HCT116 (cell line): ENCODE results near the gene WWOX. TPM values are rescaled to one million over a fixed set of nuclear protein-coding genes. Genes with fewer than 3 reads are reported as not detected.

ENCODE experiments used
- ATAC-seq: fragments of 200-7000 bp; cut with Tn5 transposase; 2 replicates; pipeline ENCODE4 v1.9.1; 2020; ENCODE audit warnings: mild to moderate bottlenecking, moderate library complexity
- BruUV-seq: library from RNA; stranded (reverse); fragments of 400-500 nt; replicated peaks from 2 replicates; lab custom pipeline; 2021; lab: Mats Ljungman, UMichigan
- CTCF ChIA-PET: fragments of 300-600 bp; sonication (Branson Sonifier 250); formaldehyde crosslinking; loops from one replicate; lab custom pipeline; 2021; ENCODE audit warnings: antibody characterized with exemption; lab: Charles Lee
- POLR2A ChIA-PET: fragments of 300-600, 350-600 bp; sonication (Branson Sonifier 250); formaldehyde crosslinking; loops from one replicate; lab custom pipeline; 2021; ENCODE audit warnings: antibody characterized with exemption; lab: Charles Lee
- RAD21 ChIA-PET, 2 experiments: fragments of 300-600 bp; sonication (Branson Sonifier 250); formaldehyde crosslinking; loops; one replicate each; lab custom pipeline; 2023; ENCODE audit warnings: low total read pairs in 2 of 2; ENCODE audit not compliant: uncharacterized antibody in 2 of 2, unreplicated experiment in 2 of 2, low non-redundant PET in 1 of 2; lab: Charles Lee
- DNase-seq: peaks from one replicate; pipeline ENCODE4 v3.0.0-alpha.2; 2010; ENCODE audit warnings: low read depth, low spot score
- H2AFZ ChIP-seq: fragments of 200-600 bp; shearing (Covaris generic), sonication (generic); 2 replicates; pipeline ENCODE4 v1.6.1; 2017; ENCODE audit warnings: low read depth, mixed run types, mixed read lengths, antibody characterized with exemption, low read length; ENCODE audit not compliant: poor library complexity, severe bottlenecking
- H3K27ac ChIP-seq: 2 replicates; pipeline ENCODE4 v1.5.1; 2012; ENCODE audit warnings: low read depth, low read length
- H3K27me3 ChIP-seq: fragments of 200-600 bp; sonication (generic); 2 replicates; pipeline ENCODE4 v1.6.1; 2016; ENCODE audit warnings: mixed run types, low read length, mixed read lengths; ENCODE audit not compliant: insufficient read depth
- H3K36me3 ChIP-seq, 2 experiments: fragments of 200-500 bp in 1 of 2; fragments of 200-600 bp in 1 of 2; sonication (Bioruptor generic) in 1 of 2; sonication (generic) in 1 of 2; 2 replicates each; pipeline versions ENCODE4 v1.5.1 to v1.6.1; 2014 to 2016; ENCODE audit warnings: low read length in 2 of 2, inconsistent platforms in 1 of 2, mixed read lengths in 1 of 2, mixed run types in 1 of 2; ENCODE audit not compliant: insufficient read depth in 2 of 2, control insufficient read depth in 1 of 2
- H3K4me1 ChIP-seq, 2 experiments: fragments of 200-600 bp in 1 of 2; sonication (generic) in 1 of 2; 2 replicates each; pipeline versions ENCODE4 v1.5.1 to v1.6.1; 2012 to 2017; ENCODE audit warnings: low read length in 2 of 2, inconsistent platforms in 1 of 2, mild to moderate bottlenecking in 1 of 2, mixed read lengths in 1 of 2, mixed run types in 1 of 2, moderate library complexity in 1 of 2; ENCODE audit not compliant: insufficient read depth in 2 of 2, control insufficient read depth in 1 of 2
- H3K4me2 ChIP-seq: fragments of 200-600 bp; sonication (generic); 2 replicates; pipeline ENCODE4 v1.6.1; 2017; ENCODE audit warnings: mixed run types, low read length, mixed read lengths
- H3K4me3 ChIP-seq, 2 experiments: fragments of 200-600 bp in 1 of 2; sonication (generic) in 1 of 2; replicated peaks in 1 of 2; 2 replicates each; pipeline ENCODE4 v1.5.1; 2011 to 2016; ENCODE audit warnings: low read length in 2 of 2, control low read depth in 1 of 2, low read depth in 1 of 2, mild to moderate bottlenecking in 1 of 2, mixed read lengths in 1 of 2, mixed run types in 1 of 2
- H3K79me2 ChIP-seq: fragments of 200-600 bp; sonication (generic); 2 replicates; pipeline ENCODE4 v1.6.1; 2017; ENCODE audit warnings: mild to moderate bottlenecking, mixed run types, low read length, moderate library complexity, mixed read lengths; ENCODE audit not compliant: insufficient read depth
- H3K9ac ChIP-seq: fragments of 200-600 bp; sonication (generic); 2 replicates; pipeline ENCODE4 v1.6.1; 2016; ENCODE audit warnings: low read length, mixed read lengths
- H3K9me2 ChIP-seq: fragments of 200-600 bp; sonication (generic), shearing (Covaris generic); 2 replicates; pipeline ENCODE4 v1.6.1; 2017; ENCODE audit warnings: mixed run types, mild to moderate bottlenecking, moderate library complexity; ENCODE audit not compliant: insufficient read depth
- H3K9me3 ChIP-seq, 2 experiments: fragments of 200-500 bp in 1 of 2; fragments of 200-600 bp in 1 of 2; sonication (Bioruptor generic) in 1 of 2; sonication (generic) in 1 of 2; 2 replicates each; pipeline ENCODE4 v1.6.1; 2014 to 2017; ENCODE audit warnings: low read length in 2 of 2, mixed read lengths in 2 of 2, inconsistent platforms in 1 of 2, low read depth in 1 of 2, mild to moderate bottlenecking in 1 of 2, mixed run types in 1 of 2, moderate library complexity in 1 of 2; ENCODE audit not compliant: control insufficient read depth in 1 of 2, insufficient read depth in 1 of 2
- H4K20me1 ChIP-seq: fragments of 200-600 bp; sonication (generic), shearing (Covaris generic); 2 replicates; pipeline ENCODE4 v1.6.1; 2017; ENCODE audit warnings: mixed run types, mild to moderate bottlenecking, moderate library complexity; ENCODE audit not compliant: insufficient read depth
- CBX3 ChIP-seq: IDR thresholded peaks from 2 replicates; pipeline ENCODE4 v1.6.1; 2012; ENCODE audit warnings: low read depth
- CEBPB ChIP-seq: IDR thresholded peaks from 2 replicates; pipeline ENCODE4 v1.6.1; 2012; ENCODE audit warnings: low read depth
- EGR1 ChIP-seq: IDR thresholded peaks from 2 replicates; pipeline ENCODE4 v1.6.1; 2012; ENCODE audit warnings: low read depth
- ELF1 ChIP-seq: IDR thresholded peaks from 2 replicates; pipeline ENCODE4 v1.6.1; 2012; ENCODE audit warnings: low read depth, borderline replicate concordance
- EZH2 ChIP-seq: fragments of 200-600 bp; sonication (generic); IDR thresholded peaks from 2 replicates; pipeline ENCODE4 v1.6.1; 2017; ENCODE audit warnings: antibody characterized with exemption, mixed run types
- EZH2phosphoT487 ChIP-seq: fragments of 200-600 bp; IDR thresholded peaks from 2 replicates; pipeline ENCODE4 v1.6.1; 2018; ENCODE audit warnings: antibody characterized with exemption, borderline replicate concordance
- JUND ChIP-seq: IDR thresholded peaks from 2 replicates; pipeline ENCODE4 v1.6.1; 2012
- POLR2A ChIP-seq: IDR thresholded peaks from 2 replicates; pipeline ENCODE4 v1.7.0; 2011; ENCODE audit warnings: borderline replicate concordance; ENCODE audit not compliant: insufficient read depth, insufficient read length; ENCODE audit errors: extremely low read depth
- POLR2AphosphoS5 ChIP-seq: IDR thresholded peaks from 2 replicates; pipeline ENCODE4 v1.6.1; 2011; ENCODE audit warnings: mild to moderate bottlenecking, low read depth, low read length, moderate library complexity
- RAD21 ChIP-seq: IDR thresholded peaks from 2 replicates; pipeline ENCODE4 v1.6.1; 2012; ENCODE audit warnings: low read depth, mild to moderate bottlenecking
- SIN3A ChIP-seq: IDR thresholded peaks from 2 replicates; pipeline ENCODE4 v1.6.1; 2012; ENCODE audit warnings: low read depth
- SP1 ChIP-seq: IDR thresholded peaks from 2 replicates; pipeline ENCODE4 v1.6.1; 2012; ENCODE audit warnings: low read depth
- SRF ChIP-seq: IDR thresholded peaks from 2 replicates; pipeline ENCODE4 v1.6.1; 2012; ENCODE audit warnings: low read depth
- TCF7L2 ChIP-seq: IDR thresholded peaks from 2 replicates; pipeline ENCODE4 v1.7.0; 2011; ENCODE audit warnings: borderline replicate concordance, inconsistent platforms; ENCODE audit not compliant: insufficient read depth, insufficient read length; ENCODE audit errors: extremely low read depth
- YY1 ChIP-seq: IDR thresholded peaks from 2 replicates; pipeline ENCODE4 v1.6.1; 2011; ENCODE audit warnings: low read length, low read depth, moderate library complexity, mild to moderate bottlenecking; ENCODE audit not compliant: insufficient replicate concordance; ENCODE audit errors: extremely low read depth
- ZFX ChIP-seq: fragments of 450-650 bp; IDR thresholded peaks from 2 replicates; pipeline ENCODE4 v1.6.1; 2017
- ZNF274 ChIP-seq: fragments of 200-500 bp; sonication (Bioruptor generic); IDR thresholded peaks from 2 replicates; pipeline ENCODE4 v1.6.1; 2014; ENCODE audit warnings: mild to moderate bottlenecking, low read depth, low read length, inconsistent platforms
- intact Hi-C: fragments of 100-400 bp; cut with micrococcal nuclease; formaldehyde crosslinking; loops from 2 replicates; pipeline ENCODE4 v1.10.0; 2022
- total RNA-seq: library from RNA; stranded (reverse); gene quantifications from one replicate; pipeline ENCODE4 v1.2.1, GENCODE V29; 2021; ENCODE audit not compliant: unreplicated experiment
- TF ChIP-seq, protein P1 (sequence below): IDR thresholded peaks from 2 replicates; pipeline ENCODE4 v1.6.1; 2012
- TF ChIP-seq, protein P2 (sequence below): IDR thresholded peaks from 2 replicates; pipeline ENCODE4 v1.6.1; 2011; ENCODE audit warnings: mild to moderate bottlenecking, low read length, moderate library complexity; ENCODE audit not compliant: insufficient replicate concordance; ENCODE audit errors: extremely low read depth
- TF ChIP-seq, protein P3 (sequence below): IDR thresholded peaks from 2 replicates; pipeline ENCODE4 v1.6.1; 2012

Gene WWOX
- total RNA-seq, 1 experiment from 2014 or later = 13.7 TPM

DNA sequence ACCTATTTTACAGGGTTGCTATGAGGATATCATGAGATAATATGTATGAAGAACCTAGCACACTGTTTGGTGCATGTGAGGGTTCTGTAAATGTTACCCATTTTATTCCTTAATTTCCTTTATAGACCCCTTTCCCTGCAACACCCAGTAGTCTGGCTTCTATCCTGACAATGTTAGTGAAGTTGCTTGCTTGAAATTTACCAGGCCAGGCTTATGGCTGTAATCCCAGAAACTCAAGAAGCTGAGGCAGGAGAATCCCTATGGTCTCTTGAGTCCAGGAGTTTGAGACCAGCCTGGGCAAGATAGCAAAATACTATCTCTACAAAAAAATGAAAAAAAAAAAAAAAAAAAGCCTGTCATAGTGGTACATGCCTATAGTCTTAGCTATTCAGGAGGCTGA lies 779.1 kb downstream of the WWOX start:
- Histone ChIP-seq H3K4me3 (no peak overlapping the region), H2AFZ (no peak overlapping the region), H3K9ac (no peak overlapping the region), H3K79me2 (no peaks in the 10 kb centered on the region), H3K4me2 (no peak overlapping the region), H3K27me3 (no peaks in the 10 kb centered on the region), H4K20me1 (no peaks in the 10 kb centered on the region), H3K4me1 (no peaks in the 10 kb centered on the region), H3K9me3 (peaks cover 8 to 11% of the 10 kb centered on the region in 2 experiments; a peak in 2 of 4 replicates), H3K36me3 (no peaks in the 10 kb centered on the region), H3K27ac (no peak overlapping the region), H3K9me2 (no peaks in the 10 kb centered on the region)
- CTCF ChIA-PET = no interaction called here
- ATAC-seq = no peak
- intact Hi-C loops = no loop called here
- DNase-seq = no peak
- POLR2A ChIA-PET = no interaction called here
- TF ChIP-seq, protein P1, sequence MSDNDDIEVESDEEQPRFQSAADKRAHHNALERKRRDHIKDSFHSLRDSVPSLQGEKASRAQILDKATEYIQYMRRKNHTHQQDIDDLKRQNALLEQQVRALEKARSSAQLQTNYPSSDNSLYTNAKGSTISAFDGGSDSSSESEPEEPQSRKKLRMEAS = no peak
- no peak for TF ChIP-seq EZH2phosphoT487
- no peak for TF ChIP-seq EZH2
- no peak for TF ChIP-seq ZFX
- TF ChIP-seq EGR1 = no peak
- no peak for TF ChIP-seq SP1
- no peak for TF ChIP-seq ELF1
- TF ChIP-seq CEBPB = no peak
- TF ChIP-seq ZNF274 = no peak
- TF ChIP-seq POLR2AphosphoS5 = no peak
- no peak for TF ChIP-seq RAD21
- TF ChIP-seq CBX3 = no peak
- BruUV-seq = no TSS peak
- RAD21 ChIA-PET = no interaction called here

DNA sequence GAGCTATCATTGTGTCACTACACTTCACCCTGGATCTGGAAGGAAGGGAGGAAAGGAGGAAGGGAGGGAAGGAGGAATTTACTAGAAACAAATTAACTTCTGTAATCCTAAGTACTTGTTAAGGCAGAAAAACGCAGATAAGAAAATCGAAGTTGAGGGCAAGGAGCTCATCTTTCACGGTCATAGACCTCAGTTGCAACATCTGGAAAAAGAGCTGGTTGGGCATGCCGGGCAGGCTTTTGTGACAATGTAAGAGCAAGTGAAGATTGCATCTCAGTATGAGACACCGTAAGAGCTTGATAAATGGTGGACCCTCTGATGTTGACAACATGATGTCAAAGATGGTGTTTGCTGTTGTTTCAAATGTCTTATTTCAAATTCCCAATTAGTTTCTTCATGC lies 779.6 kb downstream of the WWOX start:
- RAD21 ChIA-PET = no interaction called here
- no peak overlapping the region for H3K9ac ChIP-seq
- no peaks in the 10 kb centered on the region for H3K79me2 ChIP-seq
- H3K9me3 ChIP-seq = peaks cover 8 to 11% of the 10 kb centered on the region in 2 experiments; a peak in 2 of 4 replicates
- H3K27ac ChIP-seq = no peak overlapping the region
- no TSS peak for BruUV-seq
- intact Hi-C loops = no loop called here
- no peaks in the 10 kb centered on the region for H3K4me1 ChIP-seq
- no peaks in the 10 kb centered on the region for H3K27me3 ChIP-seq
- DNase-seq = no peak
- POLR2A ChIA-PET = no interaction called here
- no peaks in the 10 kb centered on the region for H3K36me3 ChIP-seq
- H3K4me3 ChIP-seq = no peak overlapping the region
- H3K9me2 ChIP-seq = no peaks in the 10 kb centered on the region
- no peak overlapping the region for H3K4me2 ChIP-seq
- CTCF ChIA-PET = no interaction called here
- no peak for ATAC-seq
- no peak overlapping the region for H2AFZ ChIP-seq
- H4K20me1 ChIP-seq = no peaks in the 10 kb centered on the region
- TF ChIP-seq, protein P2, sequence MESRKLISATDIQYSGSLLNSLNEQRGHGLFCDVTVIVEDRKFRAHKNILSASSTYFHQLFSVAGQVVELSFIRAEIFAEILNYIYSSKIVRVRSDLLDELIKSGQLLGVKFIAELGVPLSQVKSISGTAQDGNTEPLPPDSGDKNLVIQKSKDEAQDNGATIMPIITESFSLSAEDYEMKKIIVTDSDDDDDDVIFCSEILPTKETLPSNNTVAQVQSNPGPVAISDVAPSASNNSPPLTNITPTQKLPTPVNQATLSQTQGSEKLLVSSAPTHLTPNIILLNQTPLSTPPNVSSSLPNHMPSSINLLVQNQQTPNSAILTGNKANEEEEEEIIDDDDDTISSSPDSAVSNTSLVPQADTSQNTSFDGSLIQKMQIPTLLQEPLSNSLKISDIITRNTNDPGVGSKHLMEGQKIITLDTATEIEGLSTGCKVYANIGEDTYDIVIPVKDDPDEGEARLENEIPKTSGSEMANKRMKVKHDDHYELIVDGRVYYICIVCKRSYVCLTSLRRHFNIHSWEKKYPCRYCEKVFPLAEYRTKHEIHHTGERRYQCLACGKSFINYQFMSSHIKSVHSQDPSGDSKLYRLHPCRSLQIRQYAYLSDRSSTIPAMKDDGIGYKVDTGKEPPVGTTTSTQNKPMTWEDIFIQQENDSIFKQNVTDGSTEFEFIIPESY = no peak
- no peak for TF ChIP-seq EZH2
- no peak for TF ChIP-seq TCF7L2
- TF ChIP-seq SIN3A = no peak
- TF ChIP-seq EGR1 = no peak
- TF ChIP-seq EZH2phosphoT487 = no peak
- no peak for TF ChIP-seq CEBPB
- no peak for TF ChIP-seq JUND
- TF ChIP-seq RAD21 = no peak
- TF ChIP-seq, protein P3, sequence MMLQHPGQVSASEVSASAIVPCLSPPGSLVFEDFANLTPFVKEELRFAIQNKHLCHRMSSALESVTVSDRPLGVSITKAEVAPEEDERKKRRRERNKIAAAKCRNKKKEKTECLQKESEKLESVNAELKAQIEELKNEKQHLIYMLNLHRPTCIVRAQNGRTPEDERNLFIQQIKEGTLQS = no peak
- TF ChIP-seq SP1 = no peak
- no peak for TF ChIP-seq POLR2A
- no peak for TF ChIP-seq YY1
- no peak for TF ChIP-seq POLR2AphosphoS5
- no peak for TF ChIP-seq SRF
